Aorta (tissue), 5 donors: Measurements from ENCODE around the gene SNED1. TPM values are rescaled to one million over a fixed set of nuclear protein-coding genes. Genes with fewer than 3 reads are reported as not detected.

Experiments used
- ATAC-seq: fragments of 200-7000 bp; cut with Tn5 transposase; one replicate; pipeline ENCODE4 v1.9.1; 2022; ENCODE audit warnings: moderate library complexity; ENCODE audit not compliant: low FRiP score
- DNase-seq, 2 donors: peaks; one replicate each; pipeline ENCODE4 v3.0.0-alpha.2; 2020
- H3K27ac ChIP-seq, 2 donors: one replicate each; pipeline ENCODE4 v1.5.1; 2013; ENCODE audit warnings: low read length in 2 of 2, mild to moderate bottlenecking in 2 of 2, moderate library complexity in 2 of 2, control low read depth in 1 of 2, inconsistent platforms in 1 of 2, low read depth in 1 of 2
- H3K27me3 ChIP-seq, 2 donors: one replicate each; pipeline ENCODE4 v1.6.1; 2013; ENCODE audit warnings: control low read depth in 1 of 2, low read length in 1 of 2, mild to moderate bottlenecking in 1 of 2, moderate library complexity in 1 of 2; ENCODE audit not compliant: insufficient read depth in 2 of 2, control insufficient read depth in 1 of 2
- H3K36me3 ChIP-seq, 2 donors: one replicate each; pipeline ENCODE4 v1.6.1; 2013; ENCODE audit warnings: control low read depth in 1 of 2, low read length in 1 of 2, mild to moderate bottlenecking in 1 of 2; ENCODE audit not compliant: insufficient read depth in 2 of 2, control insufficient read depth in 1 of 2
- H3K4me1 ChIP-seq, 2 donors: one replicate each; pipeline ENCODE4 v1.6.1; 2013; ENCODE audit warnings: low read length in 2 of 2, control low read depth in 1 of 2, mild to moderate bottlenecking in 1 of 2, moderate library complexity in 1 of 2; ENCODE audit not compliant: insufficient read depth in 2 of 2, control insufficient read depth in 1 of 2
- H3K4me3 ChIP-seq, 2 donors: one replicate each; pipeline ENCODE4 v1.5.1; 2013; ENCODE audit warnings: low read length in 2 of 2, control low read depth in 1 of 2, mild to moderate bottlenecking in 1 of 2
- H3K9me3 ChIP-seq: one replicate; pipeline ENCODE4 v1.6.1; 2013; ENCODE audit warnings: mild to moderate bottlenecking, low read length; ENCODE audit not compliant: control insufficient read depth
- WGBS, 2 donors: extraction: QIAGEN DNeasy Blood & Tissue Kit; methylation state at CpG; one replicate each; pipeline ENCODE4 v1.1.7; 2013; 5-methylcytosine and 5-hydroxymethylcytosine counted together
- intact Hi-C, 2 donors: fragments of 100-400 bp; cut with DNase I; formaldehyde crosslinking; loops; one replicate each; pipeline versions ENCODE4 v1.14.2 to v1.15.0; 2022
- polyA plus RNA-seq, 2 donors: library from polyadenylated mRNA; stranded (reverse); fragments of 200-250 nt; gene quantifications; one replicate each; pipeline ENCODE4 v1.2.3, GENCODE V29; 2013
- total RNA-seq, 2 donors: library from RNA; stranded (reverse); fragmentation: NEBNext Ultra II Directional; extraction: Animal tissue kit (Norgen Biotek cat#: 25700); gene quantifications; one replicate each; pipeline ENCODE4 v1.2.1, GENCODE V29; 2021
- donor health status: healthy with polysubstance abuse.
- donor health status: Bipolar disorder and iron deficiency.
- donor health status: DM: no; HTN: no; CAD: no.
- donor health status: DM: no; HTN: no; CAD: no.
- donor health status: DM: yes; HTN: yes; CAD: no.

The SNED1 gene
- total and polyA plus RNA-seq, 4 donors: 5.9 to 149 (median 67.4) TPM

DNA sequence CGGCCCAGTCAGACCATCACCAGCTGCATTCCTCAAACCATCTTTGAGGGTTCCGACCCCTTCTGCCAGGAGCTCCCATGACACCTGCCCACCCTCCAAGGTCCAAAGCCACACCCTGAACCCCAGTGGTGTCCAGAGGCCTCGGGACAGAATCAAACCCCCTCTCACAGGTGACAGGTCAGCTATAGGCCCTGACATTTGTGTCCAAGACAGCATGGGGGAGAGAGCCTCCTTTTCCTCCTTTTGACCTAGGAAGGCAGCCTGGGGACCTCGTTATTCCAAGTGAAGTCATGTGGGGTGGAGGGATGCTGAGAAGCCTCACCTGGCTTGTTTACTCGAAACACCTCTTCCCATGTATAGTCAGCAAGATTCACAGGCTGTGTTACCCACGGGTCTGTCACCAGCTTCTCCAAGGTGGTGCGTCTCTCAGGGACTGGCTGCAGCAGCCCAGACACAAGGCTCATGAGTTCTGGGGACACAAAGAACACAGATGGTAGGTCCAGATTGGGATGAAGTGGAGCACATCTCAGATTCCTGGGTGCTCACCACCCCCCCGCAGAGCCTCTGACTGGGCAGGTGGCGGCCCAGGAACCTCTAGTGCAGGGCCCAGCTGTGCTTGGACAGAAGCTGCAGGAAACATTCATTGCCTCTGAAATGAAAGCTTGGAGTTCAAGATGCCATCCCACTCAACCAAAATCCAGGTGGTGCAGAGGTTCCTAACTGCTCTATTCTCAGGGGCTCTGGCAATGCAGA, 108.8 kb downstream of the SNED1 start:
- Histone ChIP-seq H3K27me3 (no peaks in the 10 kb centered on the region), H3K36me3 (no peaks in the 10 kb centered on the region), H3K9me3 (no peaks in the 10 kb centered on the region), H3K4me1 (no peaks in the 10 kb centered on the region), H3K27ac (no peak overlapping the region), H3K4me3 (no peak overlapping the region)
- 91 to 97% methylated on average over 9 of the region's 9 CpGs for WGBS, 2 donors
- intact Hi-C loops: no loop called here
- ATAC-seq: no peak
- DNase-seq: no peak

DNA sequence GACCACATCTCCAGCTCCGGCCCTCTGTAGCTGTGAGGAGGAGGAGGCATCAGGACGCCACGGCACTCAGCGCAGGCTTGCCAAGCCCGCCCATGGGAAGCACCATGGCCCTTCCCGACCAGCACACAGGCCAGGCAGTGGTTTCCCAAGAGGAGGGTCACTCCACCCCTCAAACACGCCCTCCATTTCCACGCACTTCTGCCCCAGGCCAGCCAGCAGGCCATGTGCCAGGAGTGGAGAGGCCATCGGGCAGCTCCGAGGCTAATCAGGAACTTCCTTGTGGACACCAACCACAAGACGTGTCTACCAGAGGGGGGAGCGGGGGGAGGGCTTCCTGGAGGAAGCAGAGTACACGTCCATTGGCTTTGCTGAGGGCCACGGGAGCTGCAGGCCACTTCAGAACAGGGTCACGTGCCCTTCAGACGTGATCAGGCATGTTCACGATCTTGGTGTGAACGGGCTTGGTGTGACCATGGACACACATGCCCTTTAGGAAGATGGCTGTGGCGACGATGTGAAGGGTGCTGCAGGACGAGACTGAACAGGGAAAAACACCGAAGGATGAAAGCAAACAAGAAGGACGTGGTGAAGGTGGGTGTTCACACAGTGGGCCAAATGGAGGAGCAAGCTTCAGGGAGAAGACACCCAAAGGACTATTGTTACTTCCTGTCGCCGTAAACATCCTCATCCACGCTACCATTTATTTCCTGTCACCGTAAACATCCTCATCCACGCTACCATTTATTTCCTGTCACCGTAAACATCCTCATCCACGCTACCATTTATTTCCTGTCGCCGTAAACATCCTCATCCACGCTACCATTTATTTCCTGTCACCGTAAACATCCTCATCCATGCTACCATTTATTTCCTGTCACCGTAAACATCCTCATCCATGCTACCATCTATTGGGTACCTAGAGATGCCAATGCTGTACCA, 110.1 kb downstream of the SNED1 start:
- intact Hi-C loops: no loop called here
- Histone ChIP-seq H3K4me1 (no peaks in the 10 kb centered on the region), H3K27ac (no peak overlapping the region), H3K9me3 (no peaks in the 10 kb centered on the region), H3K4me3 (no peak overlapping the region), H3K36me3 (no peaks in the 10 kb centered on the region), H3K27me3 (no peaks in the 10 kb centered on the region)
- WGBS, 2 donors: 90 to 92% methylated on average over 34 to 35 of the region's 35 CpGs
- DNase-seq (no peak), ATAC-seq (no peak)

DNA sequence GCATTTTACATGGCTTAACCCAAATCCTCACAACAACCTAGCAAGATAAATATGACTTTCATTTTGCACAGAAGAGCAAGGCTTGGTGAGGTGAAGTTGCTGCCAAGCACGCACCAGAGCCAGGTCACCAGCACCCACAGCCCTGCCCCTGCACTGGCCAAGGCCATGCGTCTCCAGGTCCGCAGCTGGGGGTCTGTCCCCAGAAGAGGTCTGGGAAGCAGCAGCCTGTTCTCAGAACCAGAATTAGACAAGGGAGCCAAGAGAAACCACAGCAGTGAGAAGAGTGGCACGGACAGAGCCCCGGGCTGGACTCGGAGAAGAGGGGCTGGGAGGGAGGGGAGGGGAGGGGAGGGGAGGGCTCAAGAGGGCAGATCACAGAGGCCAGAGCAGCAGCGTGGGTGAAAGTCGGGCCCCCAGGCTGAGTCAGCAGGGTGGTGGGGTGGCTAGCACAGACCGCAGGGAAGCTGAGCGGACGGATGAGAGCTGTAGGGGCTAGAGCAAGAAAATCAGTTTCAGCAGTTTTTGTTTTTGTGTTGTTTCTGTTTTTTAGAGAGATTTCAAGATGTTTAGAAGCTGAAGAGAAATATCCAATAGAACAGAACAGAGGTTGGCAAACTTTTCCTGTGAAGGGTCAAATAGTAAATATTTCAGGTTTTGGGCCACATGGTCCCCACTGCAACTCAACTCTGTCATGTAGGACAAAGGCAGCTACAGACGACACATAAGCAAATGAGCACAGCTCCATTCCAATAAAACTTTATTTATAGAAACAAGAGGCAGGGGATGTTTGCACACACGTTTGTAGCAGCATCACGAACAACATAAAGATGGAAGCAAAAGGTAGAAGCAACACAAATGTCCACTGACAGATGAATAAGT, 111.0 kb downstream of the SNED1 start:
- intact Hi-C loops: no loop called here
- WGBS, 2 donors: 89% methylated on average over 14 of the region's 14 CpGs
- ATAC-seq: no peak
- H3K4me1 ChIP-seq: no peaks in the 10 kb centered on the region
- H3K4me3 ChIP-seq: no peak overlapping the region
- H3K9me3 ChIP-seq: no peaks in the 10 kb centered on the region
- H3K27me3 ChIP-seq: no peaks in the 10 kb centered on the region
- no peak for DNase-seq
- H3K36me3 ChIP-seq: no peaks in the 10 kb centered on the region
- H3K27ac ChIP-seq: no peak overlapping the region

DNA sequence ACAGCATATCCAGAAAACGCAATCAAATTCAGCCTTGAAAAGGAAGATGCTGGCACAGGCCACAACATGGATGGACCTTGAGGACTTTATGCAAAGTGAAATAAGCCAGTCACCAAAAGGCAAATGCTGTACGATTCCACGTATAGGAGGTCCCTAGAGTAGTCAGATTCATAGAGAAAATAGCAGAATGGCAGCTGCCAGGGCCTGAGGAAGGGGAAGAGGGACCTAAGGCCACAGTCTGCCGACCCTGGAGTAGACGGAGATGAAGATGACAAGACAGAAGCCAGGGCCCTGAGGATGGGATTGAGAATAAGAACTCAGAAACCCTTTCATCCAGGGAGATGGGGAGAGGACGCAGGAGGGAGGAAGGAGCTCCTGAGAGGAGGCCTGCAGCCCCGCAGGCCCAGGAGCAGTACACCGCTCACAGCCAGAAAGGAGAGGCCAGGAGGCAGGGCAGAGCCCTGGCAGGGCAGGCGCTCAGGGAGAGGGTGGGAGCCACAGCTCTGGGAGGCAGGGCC, 111.7 kb downstream of the SNED1 start:
- H3K4me3 ChIP-seq: no peak overlapping the region
- H3K9me3 ChIP-seq: no peaks in the 10 kb centered on the region
- no peaks in the 10 kb centered on the region for H3K4me1 ChIP-seq
- no peaks in the 10 kb centered on the region for H3K36me3 ChIP-seq
- H3K27ac ChIP-seq: no peak overlapping the region
- ATAC-seq (no peak), DNase-seq (no peak)
- intact Hi-C loops: no loop called here
- 90 to 91% methylated on average over 9 of the region's 9 CpGs for WGBS, 2 donors
- H3K27me3 ChIP-seq: no peaks in the 10 kb centered on the region

DNA sequence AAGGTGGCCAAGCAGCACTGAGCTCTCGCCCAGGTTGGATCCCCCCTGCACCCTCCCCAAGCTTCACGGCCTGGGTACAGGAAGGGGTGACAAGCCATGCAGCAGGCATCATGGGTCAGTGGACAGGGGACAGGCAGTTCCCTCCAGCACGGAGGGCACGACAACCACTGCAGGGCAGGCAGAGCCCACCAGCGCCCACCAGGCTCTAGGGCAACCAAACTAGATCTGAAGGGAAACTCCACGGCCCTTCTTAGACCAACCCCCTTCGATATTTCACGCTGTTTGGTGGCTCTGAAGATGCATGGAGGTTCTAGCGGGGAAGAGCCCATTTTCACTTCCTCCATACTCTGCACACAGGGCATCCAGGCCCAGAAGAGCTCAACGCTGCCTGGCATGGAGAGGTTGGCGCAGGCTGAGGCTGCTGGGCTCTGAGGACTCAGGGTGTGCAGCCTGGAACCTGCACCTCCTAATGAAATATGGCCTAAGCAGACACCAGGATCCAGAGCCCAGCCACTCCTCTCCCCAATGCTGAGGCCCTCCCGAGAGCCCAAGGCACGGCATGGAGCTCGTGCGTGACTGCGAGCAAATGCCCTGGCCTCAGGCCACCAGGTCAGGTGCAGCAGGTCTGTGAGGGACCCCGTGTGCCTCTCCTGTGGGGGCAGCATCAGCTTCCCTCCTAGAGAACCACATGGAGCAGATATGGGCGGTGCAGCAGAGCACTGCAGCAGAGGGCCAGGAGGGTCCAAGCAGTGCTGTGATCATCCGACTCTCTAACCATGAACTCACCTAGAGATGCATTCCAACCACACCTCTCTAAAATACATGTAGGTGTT, 112.4 kb downstream of the SNED1 start:
- Histone ChIP-seq H3K27me3 (no peaks in the 10 kb centered on the region), H3K27ac (no peak overlapping the region), H3K4me1 (no peaks in the 10 kb centered on the region), H3K9me3 (no peaks in the 10 kb centered on the region), H3K4me3 (no peak overlapping the region), H3K36me3 (no peaks in the 10 kb centered on the region)
- 90 to 92% methylated on average over 19 of the region's 19 CpGs for WGBS, 2 donors
- ATAC-seq (peak; percentile 21), DNase-seq (no peak)
- intact Hi-C loops: no loop called here

DNA sequence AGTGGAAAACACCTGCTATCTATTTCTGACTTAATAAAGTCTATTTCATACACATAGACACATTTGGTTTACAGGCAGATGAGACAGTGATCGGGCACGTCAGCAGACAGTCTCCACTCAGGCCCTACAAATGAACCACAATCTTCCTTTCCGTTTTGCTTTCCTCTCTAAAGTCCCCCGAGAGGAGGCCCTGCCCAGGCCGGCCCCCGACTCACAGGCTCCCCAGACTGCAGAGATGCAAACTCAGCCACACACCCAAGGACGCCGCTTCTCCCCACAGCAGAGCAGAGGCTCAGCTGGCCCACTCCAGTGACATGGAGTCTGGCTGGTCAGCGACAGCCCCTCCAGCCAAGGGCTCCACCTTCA, 113.0 kb downstream of the SNED1 start:
- Histone ChIP-seq H3K4me1 (no peaks in the 10 kb centered on the region), H3K27me3 (no peaks in the 10 kb centered on the region), H3K4me3 (no peak overlapping the region), H3K27ac (no peak overlapping the region), H3K9me3 (no peaks in the 10 kb centered on the region), H3K36me3 (no peaks in the 10 kb centered on the region)
- no peak for DNase-seq
- intact Hi-C loops: no loop called here
- 83 to 87% methylated on average over 9 of the region's 9 CpGs for WGBS, 2 donors
- ATAC-seq: no peak

DNA sequence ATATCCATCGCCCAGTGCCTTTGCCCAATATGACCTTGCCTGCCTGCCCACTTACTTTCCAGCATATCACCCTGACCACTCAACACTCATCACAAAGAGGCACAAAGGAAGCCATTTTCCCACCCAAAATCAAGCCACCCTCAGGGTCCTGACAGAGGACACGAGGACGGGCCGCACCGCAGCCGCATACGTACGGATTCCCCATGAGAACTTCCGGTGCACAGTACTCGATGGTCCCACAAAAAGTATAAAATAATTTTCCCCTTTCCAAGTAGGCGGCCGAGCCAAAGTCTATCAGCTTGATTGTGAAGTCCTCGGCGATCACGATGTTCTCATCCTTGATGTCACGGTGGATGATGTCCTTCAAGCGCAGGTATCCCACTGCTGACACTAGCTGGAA, 113.6 kb downstream of the SNED1 start:
- Histone ChIP-seq H3K27ac (no peak overlapping the region), H3K4me1 (no peaks in the 10 kb centered on the region), H3K4me3 (no peak overlapping the region), H3K36me3 (no peaks in the 10 kb centered on the region), H3K9me3 (no peaks in the 10 kb centered on the region), H3K27me3 (no peaks in the 10 kb centered on the region)
- no peak for DNase-seq
- intact Hi-C loops: no loop called here
- ATAC-seq: no peak
- 93 to 97% methylated on average over 17 of the region's 17 CpGs for WGBS, 2 donors

DNA sequence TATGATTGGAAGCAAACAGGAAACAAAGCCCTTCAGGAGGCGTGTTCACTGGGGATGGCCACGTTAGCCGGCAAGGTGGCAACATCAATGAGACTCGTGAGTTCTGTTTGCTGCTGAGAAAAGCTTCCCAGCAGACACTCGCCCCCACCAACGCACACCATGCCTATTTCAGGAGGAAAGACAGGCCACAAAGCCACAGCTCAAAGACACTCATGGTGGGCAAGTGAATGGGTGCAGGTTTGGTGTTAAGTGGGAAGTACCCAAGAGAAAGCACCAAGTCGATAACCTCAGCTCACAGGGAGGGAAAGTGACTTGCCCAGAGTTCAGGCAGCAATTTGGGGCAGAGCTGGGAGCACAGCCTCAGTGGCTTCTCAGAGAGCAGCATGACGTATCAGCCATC, 114.2 kb downstream of the SNED1 start:
- intact Hi-C loops: no loop called here
- Histone ChIP-seq H3K36me3 (no peaks in the 10 kb centered on the region), H3K4me3 (no peak overlapping the region), H3K4me1 (no peaks in the 10 kb centered on the region), H3K27ac (no peak overlapping the region), H3K27me3 (no peaks in the 10 kb centered on the region), H3K9me3 (no peaks in the 10 kb centered on the region)
- no peak for ATAC-seq
- peak in 1 of 2 donors; percentile 45 for DNase-seq
- WGBS, 2 donors: 81 to 89% methylated on average over 8 of the region's 8 CpGs
